HuH-7 (cell line): ENCODE data around the gene RPS6KA3.
"Not testable (repeated sequence)": the region's sequence is repeated elsewhere in the genome, so short reads cannot be mapped to it uniquely, and the experiment has no call there.

Experiments used
- DNase-seq: peaks from one replicate; pipeline ENCODE4 v3.0.0; 2011; ENCODE audit warnings: low spot score

The RPS6KA3 gene

DNA sequence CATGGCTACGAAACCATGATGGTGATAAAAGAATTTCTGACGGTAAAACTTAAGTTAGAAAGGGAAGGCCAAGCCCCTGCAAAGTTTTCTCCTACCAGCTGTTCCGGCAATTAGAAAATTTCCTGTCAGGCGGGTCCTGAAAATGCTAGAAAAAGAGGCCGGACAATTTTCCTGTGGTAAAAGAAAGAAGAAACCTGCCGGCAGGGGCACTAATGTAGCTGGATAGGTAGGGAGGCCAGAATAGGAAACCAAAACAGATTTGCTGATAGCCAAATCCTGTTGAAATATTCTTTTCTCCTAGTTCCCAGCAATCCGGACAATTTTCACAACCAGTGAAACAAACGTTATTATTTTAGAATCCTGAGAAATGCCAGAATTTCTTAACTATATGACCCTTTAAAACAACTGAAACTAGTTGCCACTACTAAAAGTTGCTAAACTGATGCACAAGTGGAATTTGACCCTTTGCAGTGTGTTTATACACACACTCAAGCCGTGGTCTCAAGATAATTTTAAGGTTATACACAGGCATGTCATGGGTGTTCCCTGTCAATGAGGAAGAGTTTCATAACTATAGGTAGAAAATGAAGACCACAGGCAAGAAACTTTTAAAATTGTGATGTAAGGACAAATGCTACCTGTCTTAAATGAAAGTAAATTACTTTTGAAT lies 47.7 kb downstream of the RPS6KA3 start:
- DNase-seq = no peak

DNA sequence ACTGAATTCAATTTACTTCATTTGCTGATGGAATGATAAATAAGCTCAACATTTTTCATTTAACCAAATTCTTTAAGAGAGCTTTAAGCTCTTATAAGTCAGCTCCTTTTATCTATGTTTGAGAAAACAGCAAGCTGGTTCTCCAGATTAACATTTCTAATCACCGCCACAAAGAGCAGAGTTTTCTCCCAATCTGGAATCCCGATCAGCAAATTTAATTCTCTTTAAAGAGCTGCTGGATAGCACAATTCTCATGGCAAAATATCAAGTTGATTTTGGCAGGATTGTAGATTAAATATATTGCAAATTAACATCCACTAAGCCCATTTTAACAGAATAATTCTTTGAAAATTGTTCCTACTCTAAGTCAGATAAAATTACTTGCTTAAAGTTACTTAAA lies 48.8 kb downstream of the RPS6KA3 start:
- no peak for DNase-seq

DNA sequence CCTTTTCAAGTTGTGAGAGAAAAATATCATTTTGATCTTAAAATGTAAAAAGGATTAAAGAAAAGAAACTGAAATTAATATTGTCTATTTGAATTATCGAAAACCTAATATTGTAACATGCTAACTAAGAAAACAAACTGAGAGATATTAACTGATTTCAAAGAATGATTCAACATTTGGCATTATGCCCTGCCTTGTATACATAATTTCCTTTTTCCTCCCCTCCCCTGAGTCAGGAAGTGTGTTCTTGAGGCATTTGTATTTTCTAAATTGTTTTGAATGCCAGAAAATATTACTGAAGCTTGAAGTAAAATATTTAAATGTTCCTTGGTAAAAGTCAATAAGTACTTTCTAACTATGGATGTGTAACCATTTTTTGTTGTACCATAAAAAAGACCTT lies 49.4 kb downstream of the RPS6KA3 start:
- no peak for DNase-seq

DNA sequence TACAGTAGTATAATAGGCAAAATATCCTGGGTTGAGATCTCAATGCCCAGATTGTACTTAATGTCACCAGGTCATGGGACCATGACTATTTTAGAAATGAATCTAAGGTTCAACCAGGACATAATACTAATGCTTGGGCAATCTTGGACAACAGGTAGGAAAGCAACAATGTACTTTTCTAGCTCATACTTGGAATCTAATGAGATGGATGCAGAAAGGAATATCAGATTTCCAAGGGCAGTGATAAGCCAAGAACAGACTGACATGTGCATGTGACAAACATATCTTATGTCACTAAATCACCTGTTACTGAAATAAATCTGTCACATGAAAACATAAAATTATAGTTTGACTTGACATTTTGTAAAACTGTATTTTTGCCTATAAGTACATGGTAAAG lies 51.1 kb downstream of the RPS6KA3 start:
- no peak for DNase-seq

- no peak for DNase-seq
These were observed 54.1 kb downstream of the RPS6KA3 start for GRCh38 chrX:20212486-20213089.

- no peak for DNase-seq
These were observed 55.4 kb downstream of the RPS6KA3 start for GRCh38 chrX:20211261-20211786.

DNA sequence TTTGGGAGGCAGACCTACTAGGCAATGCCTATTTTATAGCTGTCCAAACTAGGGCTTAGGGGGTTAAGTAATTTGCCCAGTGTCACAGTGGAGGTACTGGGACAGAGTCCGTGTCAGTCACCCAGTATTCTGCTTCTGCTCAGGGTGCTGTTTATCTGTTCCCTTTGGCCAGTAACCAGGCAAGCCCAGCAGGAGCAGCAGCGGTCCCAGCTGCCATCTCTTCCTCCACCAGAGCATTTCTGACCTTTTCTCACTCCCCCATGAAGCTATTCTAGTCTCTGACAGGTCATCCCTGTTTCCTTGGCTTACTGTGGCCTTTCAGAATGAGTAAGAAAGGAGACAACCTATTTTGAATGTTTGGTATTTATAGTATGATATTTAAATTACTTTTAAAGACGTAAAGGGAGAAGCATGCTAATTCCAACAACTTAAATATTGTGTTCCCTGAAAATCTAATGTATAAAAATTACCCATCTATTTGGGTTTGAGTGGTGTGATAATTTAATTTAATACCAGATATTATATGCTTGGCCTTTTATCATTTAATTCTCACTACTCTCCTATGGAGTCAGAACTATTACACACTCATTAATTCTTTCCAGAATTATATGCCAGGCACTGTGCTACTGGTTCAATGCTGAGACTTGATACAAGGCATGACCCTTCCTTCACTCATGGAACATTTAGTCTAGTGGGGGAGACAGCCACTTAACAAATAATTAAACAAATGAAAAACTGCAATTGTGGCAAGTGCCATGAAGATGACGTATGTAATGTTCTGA lies 60.6 kb downstream of the RPS6KA3 start:
- DNase-seq = no peak

DNA sequence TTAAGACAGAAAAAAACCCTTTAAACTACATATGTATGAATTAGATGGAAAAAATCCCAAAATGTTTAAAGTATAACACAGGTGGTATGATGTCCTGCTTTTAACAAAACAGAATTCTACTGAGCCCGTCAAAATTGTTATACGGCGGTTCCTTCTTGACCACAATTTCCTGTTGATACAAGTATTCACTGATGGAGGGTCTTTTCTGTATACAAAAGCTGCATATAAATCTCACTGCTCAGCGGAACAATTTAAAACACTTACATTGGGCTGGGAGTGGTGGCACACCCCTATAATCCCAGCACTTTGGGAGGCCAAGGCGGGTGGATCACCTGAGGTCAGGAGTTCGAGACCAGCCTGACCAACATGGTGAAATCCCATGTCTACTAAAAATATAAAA lies 62.4 kb downstream of the RPS6KA3 start:
- DNase-seq = no peak

- no peak for DNase-seq
These were observed 69.0 kb downstream of the RPS6KA3 start for GRCh38 chrX:20197641-20198210.

GRCh38 chrX:20189171-20189570 lies 77.5 kb downstream of the RPS6KA3 start:
- no peak for DNase-seq

DNA sequence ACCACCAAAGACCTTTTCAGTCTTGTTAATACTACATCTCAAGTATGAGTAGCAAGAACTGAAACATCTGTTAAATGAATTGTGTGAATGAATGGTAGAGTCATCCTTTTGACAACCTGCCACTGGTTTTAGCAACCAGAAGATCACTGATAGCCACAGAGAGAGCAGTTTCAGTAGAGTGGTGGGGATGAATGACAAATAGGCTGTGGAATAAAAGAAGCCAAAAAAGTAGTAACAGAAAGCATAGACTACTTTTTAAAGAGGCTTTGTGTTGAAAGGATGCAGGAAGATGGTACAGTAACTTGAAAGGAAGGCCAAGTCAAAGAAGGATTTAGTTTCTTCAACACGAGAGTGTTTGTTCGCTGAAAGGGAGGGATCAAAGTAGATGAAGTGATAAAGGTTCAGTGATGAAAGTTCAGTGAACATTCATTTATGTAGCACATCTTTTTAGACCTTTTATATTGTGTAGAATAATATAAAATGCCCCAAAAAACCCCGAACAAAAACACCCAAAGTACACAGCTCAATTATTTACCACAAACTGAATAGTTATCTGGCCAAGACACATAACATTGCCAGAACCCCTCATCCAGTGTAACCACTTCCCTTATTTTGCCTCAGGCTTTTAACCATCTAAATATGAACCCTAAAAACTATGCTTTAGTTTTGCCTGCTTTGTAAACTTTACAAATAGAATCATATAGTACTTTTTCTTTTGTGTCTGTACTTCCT lies 84.9 kb downstream of the RPS6KA3 start:
- DNase-seq = no peak

- no peak for DNase-seq
These were observed 89.6 kb downstream of the RPS6KA3 start for GRCh38 chrX:20177093-20177492.

- no peak for DNase-seq
These were observed 92.9 kb downstream of the RPS6KA3 start for GRCh38 chrX:20173856-20174255.

GRCh38 chrX:20173313-20173712 lies 93.4 kb downstream of the RPS6KA3 start:
- no peak for DNase-seq

DNA sequence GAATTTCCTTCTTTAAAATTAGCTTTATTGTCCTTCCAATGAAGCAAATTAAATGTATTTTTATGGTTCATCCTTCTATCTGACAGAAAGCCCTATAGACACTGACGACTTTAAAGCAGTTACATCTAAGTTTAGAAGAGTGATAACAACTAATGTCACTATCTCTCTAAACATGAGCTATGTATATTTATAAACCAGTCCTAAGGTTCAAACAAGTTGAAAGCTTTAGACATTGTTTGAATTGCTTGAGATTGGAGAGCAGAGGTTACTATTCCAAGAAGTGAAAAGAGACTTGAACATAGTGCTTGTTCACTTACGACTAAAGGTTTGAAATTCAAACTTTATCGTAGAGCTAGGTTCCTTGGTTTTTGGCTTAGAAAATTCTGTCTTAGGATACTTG lies 94.8 kb downstream of the RPS6KA3 start:
- DNase-seq = no peak

DNA sequence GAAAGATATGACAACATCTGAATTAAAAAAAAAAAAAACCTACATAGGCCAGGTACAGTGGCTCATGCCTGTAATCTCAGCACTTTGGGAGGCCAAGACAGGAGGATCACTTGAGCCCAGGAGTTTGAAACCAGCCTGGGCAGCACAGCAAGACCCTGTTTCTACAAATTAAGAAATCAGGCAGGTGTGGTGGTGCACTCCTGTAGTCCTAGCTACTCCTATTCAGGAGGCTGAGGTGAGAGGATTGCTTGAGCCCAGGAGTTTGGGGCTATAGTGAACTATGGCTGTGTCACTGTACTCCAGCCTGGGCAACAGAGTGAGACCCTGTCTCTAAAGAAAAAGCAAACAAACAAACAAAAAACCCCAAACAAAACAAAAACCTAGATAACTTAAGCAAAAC lies 104.2 kb downstream of the RPS6KA3 start:
- DNase-seq = not testable (repeated sequence)

- DNase-seq = no peak
These were observed 106.8 kb downstream of the RPS6KA3 start for GRCh38 chrX:20159797-20160385.

DNA sequence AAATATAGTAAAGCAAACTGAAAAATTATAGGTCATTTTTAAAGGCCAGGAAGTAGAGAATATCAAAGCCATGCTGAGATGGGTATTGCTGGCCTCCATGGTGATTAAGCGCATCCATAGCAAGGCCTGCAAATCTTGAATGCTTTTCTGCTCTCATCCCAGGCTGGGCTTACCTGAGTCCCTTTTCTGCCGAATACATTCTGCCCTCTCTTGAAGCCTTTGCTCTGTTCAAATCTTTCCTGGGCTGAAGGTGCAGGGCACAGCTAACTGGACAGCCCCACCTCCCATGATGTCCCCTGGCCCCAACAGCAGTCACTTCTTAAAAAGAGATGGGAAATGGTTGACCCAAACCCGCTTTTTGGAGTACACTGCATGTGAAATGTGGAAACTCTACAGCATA lies 115.0 kb downstream of the RPS6KA3 start:
- no peak for DNase-seq

- DNase-seq = no peak
These were observed 117.4 kb downstream of the RPS6KA3 start for GRCh38 chrX:20149326-20149725.

GRCh38 chrX:20147561-20147960 lies 119.1 kb downstream of the RPS6KA3 start:
- DNase-seq = no peak

DNA sequence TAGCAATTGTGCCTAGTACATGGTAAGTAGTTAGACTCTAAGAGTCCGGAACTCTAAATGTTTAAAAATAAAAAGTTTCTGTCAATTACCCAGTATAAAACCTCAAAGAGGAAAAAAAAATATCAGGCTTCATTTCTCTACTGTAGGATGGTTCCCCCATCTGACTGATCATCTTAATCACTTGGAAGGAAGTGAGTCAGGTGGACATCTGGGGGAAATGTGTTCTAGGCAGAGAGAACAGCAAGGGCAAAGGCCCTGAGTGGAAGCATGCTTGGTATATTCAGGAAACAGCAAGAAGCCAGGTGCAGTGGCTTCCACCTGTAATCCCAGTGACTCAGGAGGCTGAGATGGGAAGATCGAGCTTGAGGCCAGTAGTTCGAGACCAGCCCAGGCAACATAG lies 122.2 kb downstream of the RPS6KA3 start:
- no peak for DNase-seq

DNA sequence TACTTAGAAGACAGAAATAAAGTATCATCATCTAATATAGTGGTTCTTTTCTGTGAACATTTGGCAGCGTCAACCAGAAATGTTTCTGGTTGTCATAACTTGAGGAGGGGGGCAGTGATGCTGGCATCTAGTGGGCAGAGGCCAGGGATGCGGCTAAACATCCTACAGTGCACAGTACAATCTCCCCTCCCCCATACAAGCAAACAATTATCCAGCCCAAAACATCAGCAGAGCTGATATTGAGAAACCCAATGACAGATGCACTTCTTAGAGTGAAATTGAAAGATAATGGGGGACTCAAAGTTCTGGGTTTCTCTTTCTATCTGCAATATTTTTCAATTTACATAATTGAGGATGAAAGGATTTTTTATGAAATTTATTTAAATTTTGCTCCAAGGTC lies 123.1 kb downstream of the RPS6KA3 start:
- no peak for DNase-seq
